ENCODE measurements around the gene C1GALT1. TPM values are rescaled to one million over a fixed set of nuclear protein-coding genes. Genes with fewer than 3 reads are reported as not detected.

C1GALT1 gene
- total RNA-seq, 1 donor: 90.0 TPM

- no peak overlapping the region for H3K4me3 ChIP-seq (ENCODE audit: low read depth, low read length)
- no peak for DNase-seq (ENCODE audit: low read depth)
- no peak for TF ChIP-seq CTCF (IDR thresholded peaks at IDR 0.05; ENCODE audit: insufficient read depth, low read length)
Observed at GRCh38 chr7:7223250-7223649, 40.9 kb downstream of the C1GALT1 start.

- no peak for DNase-seq (ENCODE audit: low read depth)
- H3K4me3 ChIP-seq (ENCODE audit: low read depth, low read length): no peak overlapping the region
- no peak for TF ChIP-seq CTCF (IDR thresholded peaks at IDR 0.05; ENCODE audit: insufficient read depth, low read length)
Observed at GRCh38 chr7:7226407-7226806, 44.1 kb downstream of the C1GALT1 start.

- TF ChIP-seq CTCF (IDR thresholded peaks at IDR 0.05; ENCODE audit: insufficient read depth, low read length): no peak
- H3K4me3 ChIP-seq (ENCODE audit: low read depth, low read length): no peak overlapping the region
- peak; percentile 54 for DNase-seq (ENCODE audit: low read depth)
Observed at GRCh38 chr7:7228472-7228871, 46.1 kb downstream of the C1GALT1 start.

GRCh38 chr7:7228967-7229366, 46.6 kb downstream of the C1GALT1 start:
- no peak for DNase-seq (ENCODE audit: low read depth)
- TF ChIP-seq CTCF (IDR thresholded peaks at IDR 0.05; ENCODE audit: insufficient read depth, low read length): no peak
- no peak overlapping the region for H3K4me3 ChIP-seq (ENCODE audit: low read depth, low read length)

GRCh38 chr7:7231000-7231399, 48.7 kb downstream of the C1GALT1 start:
- DNase-seq (ENCODE audit: low read depth): no peak
- H3K4me3 ChIP-seq (ENCODE audit: low read depth, low read length): no peak overlapping the region
- no peak for TF ChIP-seq CTCF (IDR thresholded peaks at IDR 0.05; ENCODE audit: insufficient read depth, low read length)

GRCh38 chr7:7231865-7232264, 49.5 kb downstream of the C1GALT1 start:
- DNase-seq (ENCODE audit: low read depth): no peak
- no peak for TF ChIP-seq CTCF (IDR thresholded peaks at IDR 0.05; ENCODE audit: insufficient read depth, low read length)
- no peak overlapping the region for H3K4me3 ChIP-seq (ENCODE audit: low read depth, low read length)

GRCh38 chr7:7235347-7235746, 53.0 kb downstream of the C1GALT1 start:
- no peak for TF ChIP-seq CTCF (IDR thresholded peaks at IDR 0.05; ENCODE audit: insufficient read depth, low read length)
- DNase-seq (ENCODE audit: low read depth): no peak
- H3K4me3 ChIP-seq (ENCODE audit: low read depth, low read length): no peak overlapping the region
